Vagina (tissue), 2 donors: ENCODE data around the gene KIF1A. TPM values are rescaled to one million over a fixed set of nuclear protein-coding genes. Genes with fewer than 3 reads are reported as not detected.

ENCODE experiments used
- DNase-seq, 2 donors: peaks; one replicate each; pipeline ENCODE4 v3.0.0-alpha.2; 2017; ENCODE audit errors: extremely low spot score in 2 of 2
- H3K27ac ChIP-seq: fragments of 200-600 bp; sonication (generic); one replicate; pipeline ENCODE4 v1.5.1; 2019
- H3K27me3 ChIP-seq: fragments of 200-600 bp; sonication (generic); one replicate; pipeline ENCODE4 v1.5.1; 2019
- H3K36me3 ChIP-seq, 2 donors: fragments of 200-600 bp; sonication (generic); one replicate each; pipeline ENCODE4 v1.5.1; 2017 to 2019
- H3K4me1 ChIP-seq: fragments of 200-600 bp; sonication (generic); one replicate; pipeline ENCODE4 v1.5.1; 2019
- H3K4me3 ChIP-seq, 2 donors: fragments of 200-600 bp; sonication (generic); 1 replicate in 1 of 2; 2 replicates in 1 of 2; pipeline ENCODE4 v1.5.1; 2016 to 2019
- H3K9me3 ChIP-seq: fragments of 200-600 bp; sonication (generic); one replicate; pipeline ENCODE4 v1.5.1; 2019
- POLR2A ChIP-seq, 2 donors: fragments of 450-650 bp; IDR thresholded peaks; one replicate each; pipeline ENCODE4 v1.6.1; 2017; ENCODE audit warnings: antibody characterized with exemption in 2 of 2, mild to moderate bottlenecking in 2 of 2, moderate library complexity in 2 of 2
- POLR2AphosphoS5 ChIP-seq, 2 donors: sonication (generic); formaldehyde crosslinking; IDR thresholded peaks; one replicate each; pipeline ENCODE4 v1.9.0; 2017; ENCODE audit warnings: antibody characterized with exemption in 2 of 2, mild to moderate bottlenecking in 2 of 2, low read depth in 1 of 2; ENCODE audit not compliant: insufficient read depth in 1 of 2
- intact Hi-C: fragments of 100-400 bp; cut with DNase I; formaldehyde crosslinking; loops from one replicate; pipeline ENCODE4 v1.15.1; 2023
- total RNA-seq: library from RNA; depleted of rRNA; stranded (reverse); fragments of >200 nt; gene quantifications from one replicate; pipeline ENCODE4 v1.2.3, GENCODE V29; 2016
- TF ChIP-seq, protein P1 (sequence below), 3 experiments: fragments of 450-650 bp in 2 of 3; fragments of 200-600 bp in 1 of 3; sonication (generic) in 1 of 3; IDR thresholded peaks; one replicate each; pipeline ENCODE4 v1.5.1; 2017 to 2019; ENCODE audit warnings: antibody characterized with exemption in 3 of 3, mild to moderate bottlenecking in 2 of 3, moderate library complexity in 2 of 3

Gene KIF1A
- total RNA-seq, 1 donor from 2014 or later: 6.1 TPM

DNA sequence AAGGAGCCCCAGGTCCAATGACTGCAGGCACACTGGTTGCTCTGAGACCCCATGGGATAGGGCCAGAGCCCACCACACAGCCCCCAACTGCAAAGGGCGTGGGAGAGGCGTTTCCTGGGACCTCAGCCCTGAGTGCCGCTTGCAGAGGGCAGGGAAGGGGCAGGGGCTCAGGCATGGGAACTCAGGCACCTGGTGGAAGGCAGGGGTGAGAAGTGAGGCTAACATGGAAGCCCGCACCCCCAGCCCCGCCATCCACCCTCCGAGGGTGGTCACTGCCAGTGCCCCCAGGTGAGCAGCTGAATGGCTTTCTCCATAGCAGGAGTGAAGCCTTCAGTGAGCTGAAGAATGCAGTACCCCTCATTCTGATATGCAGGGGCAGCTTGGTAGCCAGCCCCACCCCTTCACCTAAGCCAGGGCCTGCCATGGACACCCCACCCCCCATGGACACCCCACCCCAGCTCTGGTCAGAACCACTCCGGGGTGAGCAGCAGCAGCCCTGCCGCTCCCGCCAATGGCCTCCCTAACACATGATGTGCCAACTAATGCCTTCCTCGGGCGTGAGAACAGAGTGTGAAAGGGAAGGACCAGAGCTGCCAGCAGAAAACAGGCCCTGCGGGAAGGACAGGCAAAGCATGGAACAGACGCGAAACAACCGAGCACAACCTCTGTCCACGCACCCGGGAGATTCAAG lies 6.6 kb downstream of the KIF1A start:
- H3K4me3 ChIP-seq: no peak overlapping the region
- H3K36me3 ChIP-seq: no peaks in the 10 kb centered on the region
- no peak for DNase-seq
- H3K4me1 ChIP-seq: no peaks in the 10 kb centered on the region
- intact Hi-C loops: no loop called here
- no peaks in the 10 kb centered on the region for H3K9me3 ChIP-seq
- TF ChIP-seq POLR2A (IDR thresholded peaks at IDR 0.05): no peak
- TF ChIP-seq, protein P1, sequence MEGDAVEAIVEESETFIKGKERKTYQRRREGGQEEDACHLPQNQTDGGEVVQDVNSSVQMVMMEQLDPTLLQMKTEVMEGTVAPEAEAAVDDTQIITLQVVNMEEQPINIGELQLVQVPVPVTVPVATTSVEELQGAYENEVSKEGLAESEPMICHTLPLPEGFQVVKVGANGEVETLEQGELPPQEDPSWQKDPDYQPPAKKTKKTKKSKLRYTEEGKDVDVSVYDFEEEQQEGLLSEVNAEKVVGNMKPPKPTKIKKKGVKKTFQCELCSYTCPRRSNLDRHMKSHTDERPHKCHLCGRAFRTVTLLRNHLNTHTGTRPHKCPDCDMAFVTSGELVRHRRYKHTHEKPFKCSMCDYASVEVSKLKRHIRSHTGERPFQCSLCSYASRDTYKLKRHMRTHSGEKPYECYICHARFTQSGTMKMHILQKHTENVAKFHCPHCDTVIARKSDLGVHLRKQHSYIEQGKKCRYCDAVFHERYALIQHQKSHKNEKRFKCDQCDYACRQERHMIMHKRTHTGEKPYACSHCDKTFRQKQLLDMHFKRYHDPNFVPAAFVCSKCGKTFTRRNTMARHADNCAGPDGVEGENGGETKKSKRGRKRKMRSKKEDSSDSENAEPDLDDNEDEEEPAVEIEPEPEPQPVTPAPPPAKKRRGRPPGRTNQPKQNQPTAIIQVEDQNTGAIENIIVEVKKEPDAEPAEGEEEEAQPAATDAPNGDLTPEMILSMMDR (IDR thresholded peaks at IDR 0.05): no peak
- no peak for TF ChIP-seq POLR2AphosphoS5 (IDR thresholded peaks at IDR 0.05; ENCODE audit: insufficient read depth in 1 of 2, low read depth in 1 of 2)
- H3K27me3 ChIP-seq: no peaks in the 10 kb centered on the region
- H3K27ac ChIP-seq: no peak overlapping the region

DNA sequence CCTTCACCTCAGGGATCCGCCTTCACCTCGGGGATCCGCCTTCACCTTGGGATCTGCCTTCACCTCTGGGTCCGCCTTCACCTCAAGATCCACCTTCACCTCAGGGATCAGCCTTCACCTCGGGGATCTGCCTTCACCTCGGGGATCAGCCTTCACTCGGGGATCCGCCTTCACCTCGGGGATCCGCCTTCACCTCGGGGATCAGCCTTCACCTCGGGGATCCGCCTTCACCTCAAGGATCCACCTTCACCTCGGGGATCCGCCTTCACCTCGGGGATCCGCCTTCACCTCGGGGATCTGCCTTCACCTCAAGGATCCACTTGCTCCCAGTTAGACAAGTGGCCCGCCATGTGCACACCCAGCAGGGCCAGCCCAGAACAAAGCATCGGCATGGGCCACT lies 7.3 kb downstream of the KIF1A start:
- H3K27ac ChIP-seq: no peak overlapping the region
- H3K4me1 ChIP-seq: no peaks in the 10 kb centered on the region
- H3K4me3 ChIP-seq: no peak overlapping the region
- TF ChIP-seq POLR2AphosphoS5 (IDR thresholded peaks at IDR 0.05; ENCODE audit: insufficient read depth in 1 of 2, low read depth in 1 of 2) (no peak), POLR2A (IDR thresholded peaks at IDR 0.05) (no peak)
- TF ChIP-seq, protein P1 (IDR thresholded peaks at IDR 0.05): no peak
- no peaks in the 10 kb centered on the region for H3K36me3 ChIP-seq
- intact Hi-C loops: no loop called here
- no peaks in the 10 kb centered on the region for H3K9me3 ChIP-seq
- DNase-seq: no peak
- H3K27me3 ChIP-seq: no peaks in the 10 kb centered on the region

DNA sequence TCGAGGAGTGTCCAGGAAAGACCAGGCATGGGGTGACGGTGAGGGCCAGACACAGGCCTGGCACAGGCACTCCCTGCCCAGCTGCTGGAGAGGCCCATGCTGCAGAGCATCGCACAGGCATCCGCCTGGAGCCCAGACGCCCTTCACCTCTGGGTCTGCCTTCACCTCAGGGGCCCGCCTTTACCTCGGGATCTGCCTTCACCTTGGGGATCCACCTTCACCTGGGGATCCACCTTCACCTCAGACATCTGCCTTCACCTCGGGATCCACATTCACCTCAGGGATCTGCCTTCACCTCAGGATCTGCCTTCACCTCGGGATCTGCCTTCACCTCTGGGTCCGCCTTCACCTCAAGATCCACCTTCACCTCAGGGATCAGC lies 7.7 kb downstream of the KIF1A start:
- Histone ChIP-seq H3K4me3 (no peak overlapping the region), H3K27me3 (no peaks in the 10 kb centered on the region), H3K36me3 (no peaks in the 10 kb centered on the region), H3K9me3 (no peaks in the 10 kb centered on the region), H3K27ac (no peak overlapping the region), H3K4me1 (no peaks in the 10 kb centered on the region)
- intact Hi-C loops: no loop called here
- DNase-seq: no peak
- no peak for TF ChIP-seq POLR2AphosphoS5 (IDR thresholded peaks at IDR 0.05; ENCODE audit: insufficient read depth in 1 of 2, low read depth in 1 of 2)
- no peak for TF ChIP-seq POLR2A (IDR thresholded peaks at IDR 0.05)
- TF ChIP-seq, protein P1 (IDR thresholded peaks at IDR 0.05): no peak

DNA sequence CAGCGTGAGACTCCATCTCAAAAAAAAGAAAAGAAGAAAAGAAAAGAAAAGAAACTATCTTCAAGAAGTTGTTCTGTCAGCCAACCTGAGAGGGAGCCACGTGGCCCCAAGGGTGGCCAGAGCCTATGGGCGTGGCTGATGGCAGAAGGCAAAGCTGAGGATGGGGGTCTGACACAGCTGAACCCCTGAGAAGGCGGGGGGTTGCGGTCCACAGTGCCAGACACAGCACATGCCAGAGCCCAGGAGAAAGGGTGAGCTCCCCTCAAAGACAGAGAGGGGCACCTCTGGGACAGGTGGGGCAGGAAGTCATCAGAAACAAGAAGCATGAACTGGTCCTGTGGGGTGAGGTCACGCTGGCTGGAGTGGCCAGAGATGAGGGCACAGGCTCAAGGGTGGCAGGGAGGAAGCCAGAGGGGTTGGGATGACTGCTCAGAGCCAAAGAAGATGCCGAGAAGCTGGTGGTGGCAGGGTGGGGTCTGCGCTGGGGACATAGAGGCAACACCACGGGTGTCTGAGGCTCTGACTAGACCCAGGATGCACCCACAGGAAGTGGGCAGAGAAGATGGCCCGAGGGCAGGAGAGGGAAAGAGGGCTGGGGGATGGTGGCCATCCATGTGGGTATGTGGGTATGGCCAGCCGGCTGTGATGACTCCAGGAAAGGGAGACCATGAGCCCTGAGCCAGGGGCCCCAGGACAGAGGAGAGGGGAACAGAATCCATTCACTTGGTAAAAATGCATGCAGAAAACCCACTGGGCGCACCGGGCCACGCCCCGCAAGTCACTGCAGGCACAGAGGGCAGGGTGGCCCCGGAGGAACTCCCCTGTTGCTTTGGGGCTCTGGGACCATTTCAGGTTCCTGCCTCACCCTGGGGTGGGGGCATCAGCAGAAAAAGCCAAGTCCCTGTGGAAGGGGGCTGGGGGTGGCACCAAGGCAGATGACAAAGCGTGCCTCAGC lies 8.4 kb downstream of the KIF1A start:
- intact Hi-C loops: no loop called here
- Histone ChIP-seq H3K27ac (no peak overlapping the region), H3K36me3 (no peaks in the 10 kb centered on the region), H3K9me3 (no peaks in the 10 kb centered on the region), H3K4me3 (no peak overlapping the region), H3K27me3 (no peaks in the 10 kb centered on the region), H3K4me1 (no peaks in the 10 kb centered on the region)
- TF ChIP-seq POLR2AphosphoS5 (IDR thresholded peaks at IDR 0.05; ENCODE audit: insufficient read depth in 1 of 2, low read depth in 1 of 2): no peak
- TF ChIP-seq, protein P1 (IDR thresholded peaks at IDR 0.05): no peak
- no peak for TF ChIP-seq POLR2A (IDR thresholded peaks at IDR 0.05)
- DNase-seq: no peak
